Melanocyte of skin (primary cell): ENCODE results near the gene ZFYVE19. TPM values are rescaled to one million over a fixed set of nuclear protein-coding genes. Genes with fewer than 3 reads are reported as not detected.

Source experiments
- small RNA-seq, 2 donors: library from RNA; depleted of rRNA; stranded (forward); fragments of <200 nt; gene quantifications; one replicate each; pipeline ENCODE3, GENCODE V24; 2012
- total RNA-seq, 2 donors: library from RNA; depleted of rRNA; stranded (reverse); fragments of >200 nt; gene quantifications; 2 replicates each; pipeline ENCODE4 v1.2.3, GENCODE V29; 2012

The ZFYVE19 gene
- 10 to 100 TPM; 42.7 to 46.6 TPM for total RNA-seq

GRCh38 chr15:40807028-40807887, at the start of gene ZFYVE19, which contains the start of gene DNAJC17:
Gene ZFYVE19 (plus strand): TSS chr15:40807089. CDS start chr15:40807590, 501 bp downstream.
Gene DNAJC17 (minus strand): TSS chr15:40807473. CDS start chr15:40807446, 27 bp downstream.

GRCh38 chr15:40763801-40764628, 42.9 kb upstream of the ZFYVE19 start, which contains the start of gene GCHFR:
Gene GCHFR (plus strand): TSS chr15:40764068. CDS start chr15:40764181, 113 bp downstream.

GRCh38 chr15:40769274-40770146, 37.4 kb upstream of the ZFYVE19 start, which contains the start of gene C15orf62:
Gene C15orf62 (plus strand): TSS chr15:40769980. CDS start chr15:40770496, 516 bp downstream.

GRCh38 chr15:40828447-40829036, 21.7 kb downstream of the ZFYVE19 start, which contains the start of gene PPP1R14D:
Gene PPP1R14D (minus strand): TSS chr15:40828708. CDS start chr15:40828641, 67 bp downstream.

GRCh38 chr15:40843885-40844695, 37.2 kb downstream of the ZFYVE19 start, which contains the start of gene SPINT1:
Gene SPINT1 (plus strand): TSS chr15:40844048. CDS start chr15:40844555, 507 bp downstream.

Small RNA genes lying within 50 kb of the gene (small RNA-seq; reads per million reads assigned to genes)
- 0 reads per million in 2 donors for gene SUMO2P15

Other genes with a start within 250 kb of the ZFYVE19 start
- gene CCDC32, start 242.0 kb upstream of the ZFYVE19 start, total RNA-seq, result 10 to 100 TPM; 21.0 to 23.1 TPM
- gene RPUSD2, start 237.8 kb upstream of the ZFYVE19 start, total RNA-seq, result 10 to 100 TPM in 1 of 2 donors, 1 to 10 TPM in 1; 10.0 to 17.3 TPM
- 10 to 100 TPM; 14.5 to 22.6 TPM for gene KNL1, start 212.8 kb upstream of the ZFYVE19 start, total RNA-seq
- 1 to 10 TPM; 3.4 to 10.0 TPM for gene RAD51, start 111.9 kb upstream of the ZFYVE19 start, total RNA-seq
- 10 to 100 TPM; 18.6 to 24.8 TPM for gene RMDN3, start 51.8 kb upstream of the ZFYVE19 start, total RNA-seq
- gene GCHFR, start 43.0 kb upstream of the ZFYVE19 start, total RNA-seq, result 1 to 10 TPM; 1.7 to 2.1 TPM
- gene C15orf62, start 37.1 kb upstream of the ZFYVE19 start, total RNA-seq, result not detected
- 10 to 100 TPM; 17.9 to 26.3 TPM for gene DNAJC17, start 384 bp downstream of the ZFYVE19 start, total RNA-seq
- not detected for gene PPP1R14D, start 21.6 kb downstream of the ZFYVE19 start, total RNA-seq
- gene SPINT1, start 37.0 kb downstream of the ZFYVE19 start, total RNA-seq, result 10 to 100 TPM; 12.0 to 15.7 TPM
- under 1 TPM in 1 of 2 donors, not detected in 1; under 0.01 TPM for gene RHOV, start 67.1 kb downstream of the ZFYVE19 start, total RNA-seq
- 100 to 1,000 TPM in 1 of 2 donors, 10 to 100 TPM in 1; 90.2 to 109 TPM for gene VPS18, start 87.4 kb downstream of the ZFYVE19 start, total RNA-seq
- under 1 TPM; under 0.01 to 0.33 TPM for gene DLL4, start 122.3 kb downstream of the ZFYVE19 start, total RNA-seq
- 10 to 100 TPM in 1 of 2 donors, 1 to 10 TPM in 1; 5.5 to 23.3 TPM for gene CHAC1, start 146.4 kb downstream of the ZFYVE19 start, total RNA-seq